ENCODE measurements around the gene FAM131C.

- TF ChIP-seq SMAD5 (IDR thresholded peaks at IDR 0.05; ENCODE audit: low read depth) (no peak), FOXK2 (IDR thresholded peaks at IDR 0.05) (no peak), RFX5 (IDR thresholded peaks at IDR 0.05; ENCODE audit: low read depth, low read length) (no peak), CTCF (IDR thresholded peaks at IDR 0.05 in 2 of 3, conservative IDR thresholded peaks at IDR 0.05 in 1 of 3; ENCODE audit: control insufficient read depth in 2 of 3, extremely low read depth in 1 of 3, insufficient read depth in 1 of 3, low read depth in 3 of 3, low read length in 3 of 3) (no peak), ZNF274 (IDR thresholded peaks at IDR 0.05; ENCODE audit: insufficient read depth, insufficient read length) (no peak), ETV6 (conservative IDR thresholded peaks at IDR 0.05 in 1 of 2, IDR thresholded peaks at IDR 0.05 in 1 of 2; ENCODE audit: borderline replicate concordance in 1 of 2, low read depth in 1 of 2) (no peak)
Observed at GRCh38 chr1:16047791-16048475, 25.5 kb downstream of the FAM131C start.

Measured in GM12878 (cell line).